Measurements from ENCODE around the gene AACS.
"Not testable (repeated sequence)": the region's sequence is repeated elsewhere in the genome, so short reads cannot be mapped to it uniquely, and the experiment has no call there.

DNA sequence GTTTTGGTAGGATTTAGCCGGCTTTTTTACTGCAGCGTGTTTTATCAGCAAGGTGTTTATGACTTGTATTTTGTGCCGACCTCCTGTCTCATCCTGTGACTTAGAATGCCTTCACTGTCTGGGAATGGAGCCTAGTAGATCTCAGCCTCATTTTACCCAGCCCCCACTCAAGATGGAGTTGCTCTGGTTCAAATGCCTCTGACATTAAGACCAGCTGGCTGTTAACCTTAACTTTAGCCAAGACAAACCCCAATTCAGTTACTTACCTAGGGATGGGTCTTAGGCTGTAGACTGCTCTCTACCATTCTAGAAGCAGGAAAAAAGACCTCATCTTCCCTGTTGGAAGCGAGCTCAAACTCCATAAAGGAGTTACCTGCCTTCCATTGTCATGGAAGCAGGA is 1.7 kb upstream of the AACS start:
- TF ChIP-seq, protein P1, sequence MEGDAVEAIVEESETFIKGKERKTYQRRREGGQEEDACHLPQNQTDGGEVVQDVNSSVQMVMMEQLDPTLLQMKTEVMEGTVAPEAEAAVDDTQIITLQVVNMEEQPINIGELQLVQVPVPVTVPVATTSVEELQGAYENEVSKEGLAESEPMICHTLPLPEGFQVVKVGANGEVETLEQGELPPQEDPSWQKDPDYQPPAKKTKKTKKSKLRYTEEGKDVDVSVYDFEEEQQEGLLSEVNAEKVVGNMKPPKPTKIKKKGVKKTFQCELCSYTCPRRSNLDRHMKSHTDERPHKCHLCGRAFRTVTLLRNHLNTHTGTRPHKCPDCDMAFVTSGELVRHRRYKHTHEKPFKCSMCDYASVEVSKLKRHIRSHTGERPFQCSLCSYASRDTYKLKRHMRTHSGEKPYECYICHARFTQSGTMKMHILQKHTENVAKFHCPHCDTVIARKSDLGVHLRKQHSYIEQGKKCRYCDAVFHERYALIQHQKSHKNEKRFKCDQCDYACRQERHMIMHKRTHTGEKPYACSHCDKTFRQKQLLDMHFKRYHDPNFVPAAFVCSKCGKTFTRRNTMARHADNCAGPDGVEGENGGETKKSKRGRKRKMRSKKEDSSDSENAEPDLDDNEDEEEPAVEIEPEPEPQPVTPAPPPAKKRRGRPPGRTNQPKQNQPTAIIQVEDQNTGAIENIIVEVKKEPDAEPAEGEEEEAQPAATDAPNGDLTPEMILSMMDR (tag by site-specific recombination; IDR thresholded peaks at IDR 0.05): not testable (repeated sequence)
- not testable (repeated sequence) for TF ChIP-seq ZNF843 (tag by site-specific recombination; IDR thresholded peaks at IDR 0.05); ZNF571 (tag by site-specific recombination; IDR thresholded peaks at IDR 0.05); ZNF747 (tag by site-specific recombination; IDR thresholded peaks at IDR 0.05); ZNF629 (tag by site-specific recombination; IDR thresholded peaks at IDR 0.05); ZNF792 (tag by site-specific recombination; IDR thresholded peaks at IDR 0.05); SP2 (tag by site-specific recombination; IDR thresholded peaks at IDR 0.05); ZNF423 (tag by site-specific recombination; IDR thresholded peaks at IDR 0.05); ZFP3 (tag by site-specific recombination; IDR thresholded peaks at IDR 0.05; ENCODE audit: low read depth); TCF7L2 (IDR thresholded peaks at IDR 0.05; ENCODE audit: borderline replicate concordance, low read depth, low read length)
